HepG2 (cell line): ENCODE data around the gene SHPK. TPM values are rescaled to one million over a fixed set of nuclear protein-coding genes. Genes with fewer than 3 reads are reported as not detected.

Experiments
- ARNTL ChIP-seq: sonication (generic); formaldehyde crosslinking; IDR thresholded peaks from 2 replicates; pipeline ENCODE4 v1.4.0; 2020; ENCODE audit warnings: mild to moderate bottlenecking, missing genetic modification reagents
- ASH2L ChIP-seq: fragments of 300-600, 200-600 bp; sonication (generic); IDR thresholded peaks from 2 replicates; pipeline ENCODE4 v1.7.0; 2017; ENCODE audit warnings: low read depth, mild to moderate bottlenecking, moderate library complexity, mixed read lengths, low read length; ENCODE audit not compliant: insufficient read length
- BCL6 ChIP-seq: IDR thresholded peaks from 2 replicates; pipeline ENCODE4 v1.6.1; 2016; ENCODE audit warnings: missing genetic modification reagents, missing compliant biosample characterization
- EEA1 ChIP-seq: sonication (generic); formaldehyde crosslinking; IDR thresholded peaks from 2 replicates; pipeline ENCODE4 v1.5.1; 2020; ENCODE audit warnings: mild to moderate bottlenecking, missing genetic modification reagents, borderline replicate concordance
- HMG20A ChIP-seq: IDR thresholded peaks from 2 replicates; pipeline ENCODE4 v1.6.1; 2016; ENCODE audit warnings: borderline replicate concordance
- KLF16 ChIP-seq, 2 experiments: sonication (generic) in 1 of 2; formaldehyde crosslinking in 1 of 2; IDR thresholded peaks; 2 replicates each; pipeline versions ENCODE4 v1.6.1 to v1.8.0; 2016 to 2023; ENCODE audit warnings: missing genetic modification reagents in 2 of 2, missing compliant biosample characterization in 1 of 2
- MTF1 ChIP-seq: sonication (generic); formaldehyde crosslinking; IDR thresholded peaks from 2 replicates; pipeline ENCODE4 v1.5.0; 2020; ENCODE audit warnings: missing genetic modification reagents
- MXD4 ChIP-seq: IDR thresholded peaks from 2 replicates; pipeline ENCODE4 v1.6.1; 2016; ENCODE audit warnings: mild to moderate bottlenecking, missing biosample characterization, missing genetic modification reagents
- POGZ ChIP-seq: sonication (generic); formaldehyde crosslinking; IDR thresholded peaks from 2 replicates; pipeline ENCODE4 v1.4.0; 2020; ENCODE audit warnings: mild to moderate bottlenecking, missing genetic modification reagents
- ZFY ChIP-seq: sonication (generic); formaldehyde crosslinking; IDR thresholded peaks from 2 replicates; pipeline ENCODE4 v1.4.0; 2020; ENCODE audit warnings: missing genetic modification reagents
- ZNF777 ChIP-seq: sonication (generic); formaldehyde crosslinking; IDR thresholded peaks from 2 replicates; pipeline ENCODE4 v1.4.0; 2020; ENCODE audit warnings: missing genetic modification reagents
- ZNF781 ChIP-seq: sonication (generic); formaldehyde crosslinking; IDR thresholded peaks from 2 replicates; pipeline ENCODE4 v1.5.1; 2020; ENCODE audit warnings: borderline replicate concordance, mild to moderate bottlenecking, missing genetic modification reagents; ENCODE audit errors: not compliant biosample characterization
- ZSCAN20 ChIP-seq: sonication (generic); formaldehyde crosslinking; IDR thresholded peaks from 2 replicates; pipeline ENCODE4 v1.4.0; 2020; ENCODE audit warnings: missing genetic modification reagents, mild to moderate bottlenecking, borderline replicate concordance
- polyA plus RNA-seq, 8 experiments: library from polyadenylated mRNA; depleted of rRNA in 3 of 8; stranded (reverse) in 7 of 8; unstranded in 1 of 8; fragments of >200 nt; fragmentation: Illumina TruSeq in 4 of 8; extraction: Trizol in 4 of 8; gene quantifications; 2 replicates each; pipeline versions ENCODE4 v1.2.1 to v1.2.3, GENCODE V29; 2011 to 2016; ENCODE audit warnings: low read depth in 4 of 8, missing spikeins in 1 of 8, mixed read lengths in 1 of 8; ENCODE audit not compliant: insufficient read depth in 1 of 8
- total RNA-seq, 5 experiments: library from RNA; depleted of rRNA; stranded (reverse); fragments of >200 nt; fragmentation: Illumina TruSeq; extraction: Trizol; gene quantifications; 2 replicates each; pipeline ENCODE4 v1.2.3, GENCODE V29; 2016; ENCODE audit warnings: low read depth in 1 of 5
- TF ChIP-seq, protein P1 (sequence below): sonication (generic); formaldehyde crosslinking; IDR thresholded peaks from 2 replicates; pipeline ENCODE4 v1.4.0; 2020; ENCODE audit warnings: missing genetic modification reagents
- TF ChIP-seq, protein P2 (sequence below): sonication (generic); formaldehyde crosslinking; IDR thresholded peaks from 2 replicates; pipeline ENCODE4 v1.5.0; 2020; ENCODE audit warnings: missing genetic modification reagents
- TF ChIP-seq, protein P3 (sequence below): sonication (generic); formaldehyde crosslinking; IDR thresholded peaks from 2 replicates; pipeline ENCODE4 v1.4.0; 2020; ENCODE audit warnings: mild to moderate bottlenecking, missing genetic modification reagents
- TF ChIP-seq, protein P4 (sequence below): sonication (generic); formaldehyde crosslinking; IDR thresholded peaks from 2 replicates; pipeline ENCODE4 v1.5.0; 2020; ENCODE audit warnings: missing genetic modification reagents

SHPK gene
- total and polyA plus RNA-seq, 2 of the 13 experiments (the other 11 are each of a cell fraction or from before 2014, with no cell fraction given), result 16.2 to 30.9 TPM

DNA sequence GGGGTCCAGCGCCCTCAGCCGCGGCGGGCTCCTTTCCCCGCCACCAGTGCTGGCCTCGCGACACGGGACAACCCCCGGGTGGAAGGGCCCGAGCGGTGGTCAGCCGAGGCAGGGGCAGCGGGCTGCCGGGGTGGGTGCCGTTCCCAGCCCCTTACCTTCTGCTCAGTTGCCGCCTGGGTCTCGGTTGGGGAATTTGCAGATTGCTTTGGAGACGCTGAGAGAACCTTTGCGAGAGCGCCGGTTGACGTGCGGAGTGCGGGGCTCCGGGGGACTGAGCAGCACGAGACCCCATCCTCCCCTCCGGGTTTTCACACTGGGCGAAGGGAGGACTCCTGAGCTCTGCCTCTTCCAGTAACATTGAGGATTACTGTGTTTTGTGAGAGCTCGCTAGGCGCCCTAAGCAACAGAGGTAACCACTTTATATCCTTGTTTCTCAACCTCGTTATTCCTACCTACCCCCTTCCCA is 891 bp upstream of the SHPK start (continued):
- TF ChIP-seq, protein P1, sequence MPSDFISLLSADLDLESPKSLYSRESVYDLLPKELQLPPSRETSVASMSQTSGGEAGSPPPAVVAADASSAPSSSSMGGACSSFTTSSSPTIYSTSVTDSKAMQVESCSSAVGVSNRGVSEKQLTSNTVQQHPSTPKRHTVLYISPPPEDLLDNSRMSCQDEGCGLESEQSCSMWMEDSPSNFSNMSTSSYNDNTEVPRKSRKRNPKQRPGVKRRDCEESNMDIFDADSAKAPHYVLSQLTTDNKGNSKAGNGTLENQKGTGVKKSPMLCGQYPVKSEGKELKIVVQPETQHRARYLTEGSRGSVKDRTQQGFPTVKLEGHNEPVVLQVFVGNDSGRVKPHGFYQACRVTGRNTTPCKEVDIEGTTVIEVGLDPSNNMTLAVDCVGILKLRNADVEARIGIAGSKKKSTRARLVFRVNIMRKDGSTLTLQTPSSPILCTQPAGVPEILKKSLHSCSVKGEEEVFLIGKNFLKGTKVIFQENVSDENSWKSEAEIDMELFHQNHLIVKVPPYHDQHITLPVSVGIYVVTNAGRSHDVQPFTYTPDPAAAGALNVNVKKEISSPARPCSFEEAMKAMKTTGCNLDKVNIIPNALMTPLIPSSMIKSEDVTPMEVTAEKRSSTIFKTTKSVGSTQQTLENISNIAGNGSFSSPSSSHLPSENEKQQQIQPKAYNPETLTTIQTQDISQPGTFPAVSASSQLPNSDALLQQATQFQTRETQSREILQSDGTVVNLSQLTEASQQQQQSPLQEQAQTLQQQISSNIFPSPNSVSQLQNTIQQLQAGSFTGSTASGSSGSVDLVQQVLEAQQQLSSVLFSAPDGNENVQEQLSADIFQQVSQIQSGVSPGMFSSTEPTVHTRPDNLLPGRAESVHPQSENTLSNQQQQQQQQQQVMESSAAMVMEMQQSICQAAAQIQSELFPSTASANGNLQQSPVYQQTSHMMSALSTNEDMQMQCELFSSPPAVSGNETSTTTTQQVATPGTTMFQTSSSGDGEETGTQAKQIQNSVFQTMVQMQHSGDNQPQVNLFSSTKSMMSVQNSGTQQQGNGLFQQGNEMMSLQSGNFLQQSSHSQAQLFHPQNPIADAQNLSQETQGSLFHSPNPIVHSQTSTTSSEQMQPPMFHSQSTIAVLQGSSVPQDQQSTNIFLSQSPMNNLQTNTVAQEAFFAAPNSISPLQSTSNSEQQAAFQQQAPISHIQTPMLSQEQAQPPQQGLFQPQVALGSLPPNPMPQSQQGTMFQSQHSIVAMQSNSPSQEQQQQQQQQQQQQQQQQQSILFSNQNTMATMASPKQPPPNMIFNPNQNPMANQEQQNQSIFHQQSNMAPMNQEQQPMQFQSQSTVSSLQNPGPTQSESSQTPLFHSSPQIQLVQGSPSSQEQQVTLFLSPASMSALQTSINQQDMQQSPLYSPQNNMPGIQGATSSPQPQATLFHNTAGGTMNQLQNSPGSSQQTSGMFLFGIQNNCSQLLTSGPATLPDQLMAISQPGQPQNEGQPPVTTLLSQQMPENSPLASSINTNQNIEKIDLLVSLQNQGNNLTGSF (CRISPR knock-in tag), result peak; percentile 67; the same call in 1 of the 2 replicates
- TF ChIP-seq ZNF777 (CRISPR knock-in tag) (0 out of 2 replicates have a peak, but pooled peaks have one; percentile 55), MXD4 (CRISPR knock-in tag) (no peak), HMG20A (CRISPR knock-in tag) (no peak), EEA1 (CRISPR knock-in tag) (peak; percentile 47; the same call in 1 of the 2 replicates), POGZ (CRISPR knock-in tag) (no peak), ZNF781 (CRISPR knock-in tag) (no peak), ZSCAN20 (CRISPR knock-in tag) (0 out of 2 replicates have a peak, but pooled peaks have one; percentile 45), BCL6 (CRISPR knock-in tag) (no peak), ZFY (peak; percentile 32; the same call in 1 of the 2 replicates), KLF16 (CRISPR knock-in tag; IDR thresholded peaks at IDR 0.05) (peak in 1 of 2 experiments; percentile 15; a peak in 1 of 4 replicates), ARNTL (peak; percentile 48; the same call in 1 of the 2 replicates), MTF1 (0 out of 2 replicates have a peak, but pooled peaks have one; percentile 29), ASH2L (peak; percentile 20)
- TF ChIP-seq, protein P2, sequence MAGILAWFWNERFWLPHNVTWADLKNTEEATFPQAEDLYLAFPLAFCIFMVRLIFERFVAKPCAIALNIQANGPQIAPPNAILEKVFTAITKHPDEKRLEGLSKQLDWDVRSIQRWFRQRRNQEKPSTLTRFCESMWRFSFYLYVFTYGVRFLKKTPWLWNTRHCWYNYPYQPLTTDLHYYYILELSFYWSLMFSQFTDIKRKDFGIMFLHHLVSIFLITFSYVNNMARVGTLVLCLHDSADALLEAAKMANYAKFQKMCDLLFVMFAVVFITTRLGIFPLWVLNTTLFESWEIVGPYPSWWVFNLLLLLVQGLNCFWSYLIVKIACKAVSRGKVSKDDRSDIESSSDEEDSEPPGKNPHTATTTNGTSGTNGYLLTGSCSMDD (CRISPR knock-in tag), result peak; percentile 70; the same call in 1 of the 2 replicates
- TF ChIP-seq, protein P3, sequence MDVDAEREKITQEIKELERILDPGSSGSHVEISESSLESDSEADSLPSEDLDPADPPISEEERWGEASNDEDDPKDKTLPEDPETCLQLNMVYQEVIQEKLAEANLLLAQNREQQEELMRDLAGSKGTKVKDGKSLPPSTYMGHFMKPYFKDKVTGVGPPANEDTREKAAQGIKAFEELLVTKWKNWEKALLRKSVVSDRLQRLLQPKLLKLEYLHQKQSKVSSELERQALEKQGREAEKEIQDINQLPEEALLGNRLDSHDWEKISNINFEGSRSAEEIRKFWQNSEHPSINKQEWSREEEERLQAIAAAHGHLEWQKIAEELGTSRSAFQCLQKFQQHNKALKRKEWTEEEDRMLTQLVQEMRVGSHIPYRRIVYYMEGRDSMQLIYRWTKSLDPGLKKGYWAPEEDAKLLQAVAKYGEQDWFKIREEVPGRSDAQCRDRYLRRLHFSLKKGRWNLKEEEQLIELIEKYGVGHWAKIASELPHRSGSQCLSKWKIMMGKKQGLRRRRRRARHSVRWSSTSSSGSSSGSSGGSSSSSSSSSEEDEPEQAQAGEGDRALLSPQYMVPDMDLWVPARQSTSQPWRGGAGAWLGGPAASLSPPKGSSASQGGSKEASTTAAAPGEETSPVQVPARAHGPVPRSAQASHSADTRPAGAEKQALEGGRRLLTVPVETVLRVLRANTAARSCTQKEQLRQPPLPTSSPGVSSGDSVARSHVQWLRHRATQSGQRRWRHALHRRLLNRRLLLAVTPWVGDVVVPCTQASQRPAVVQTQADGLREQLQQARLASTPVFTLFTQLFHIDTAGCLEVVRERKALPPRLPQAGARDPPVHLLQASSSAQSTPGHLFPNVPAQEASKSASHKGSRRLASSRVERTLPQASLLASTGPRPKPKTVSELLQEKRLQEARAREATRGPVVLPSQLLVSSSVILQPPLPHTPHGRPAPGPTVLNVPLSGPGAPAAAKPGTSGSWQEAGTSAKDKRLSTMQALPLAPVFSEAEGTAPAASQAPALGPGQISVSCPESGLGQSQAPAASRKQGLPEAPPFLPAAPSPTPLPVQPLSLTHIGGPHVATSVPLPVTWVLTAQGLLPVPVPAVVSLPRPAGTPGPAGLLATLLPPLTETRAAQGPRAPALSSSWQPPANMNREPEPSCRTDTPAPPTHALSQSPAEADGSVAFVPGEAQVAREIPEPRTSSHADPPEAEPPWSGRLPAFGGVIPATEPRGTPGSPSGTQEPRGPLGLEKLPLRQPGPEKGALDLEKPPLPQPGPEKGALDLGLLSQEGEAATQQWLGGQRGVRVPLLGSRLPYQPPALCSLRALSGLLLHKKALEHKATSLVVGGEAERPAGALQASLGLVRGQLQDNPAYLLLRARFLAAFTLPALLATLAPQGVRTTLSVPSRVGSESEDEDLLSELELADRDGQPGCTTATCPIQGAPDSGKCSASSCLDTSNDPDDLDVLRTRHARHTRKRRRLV (CRISPR knock-in tag), result no peak
- TF ChIP-seq, protein P4, sequence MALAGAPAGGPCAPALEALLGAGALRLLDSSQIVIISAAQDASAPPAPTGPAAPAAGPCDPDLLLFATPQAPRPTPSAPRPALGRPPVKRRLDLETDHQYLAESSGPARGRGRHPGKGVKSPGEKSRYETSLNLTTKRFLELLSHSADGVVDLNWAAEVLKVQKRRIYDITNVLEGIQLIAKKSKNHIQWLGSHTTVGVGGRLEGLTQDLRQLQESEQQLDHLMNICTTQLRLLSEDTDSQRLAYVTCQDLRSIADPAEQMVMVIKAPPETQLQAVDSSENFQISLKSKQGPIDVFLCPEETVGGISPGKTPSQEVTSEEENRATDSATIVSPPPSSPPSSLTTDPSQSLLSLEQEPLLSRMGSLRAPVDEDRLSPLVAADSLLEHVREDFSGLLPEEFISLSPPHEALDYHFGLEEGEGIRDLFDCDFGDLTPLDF (CRISPR knock-in tag), result 0 out of 2 replicates have a peak, but pooled peaks have one; percentile 16
